PC-9 (cell line): ENCODE data around the gene TNFSF9.

Experiments
- EZH2 ChIP-seq: fragments of 200-600 bp; sonication (generic); IDR thresholded peaks from 2 replicates; pipeline ENCODE4 v1.8.0; 2017; ENCODE audit warnings: antibody characterized with exemption, low read depth
- TF ChIP-seq, protein P1 (sequence below): fragments of 200-600 bp; sonication (generic); conservative IDR thresholded peaks from 2 replicates; pipeline ENCODE4 v1.6.1; 2017; ENCODE audit warnings: mixed run types, antibody characterized with exemption, mild to moderate bottlenecking, moderate library complexity

- TF ChIP-seq, protein P1, sequence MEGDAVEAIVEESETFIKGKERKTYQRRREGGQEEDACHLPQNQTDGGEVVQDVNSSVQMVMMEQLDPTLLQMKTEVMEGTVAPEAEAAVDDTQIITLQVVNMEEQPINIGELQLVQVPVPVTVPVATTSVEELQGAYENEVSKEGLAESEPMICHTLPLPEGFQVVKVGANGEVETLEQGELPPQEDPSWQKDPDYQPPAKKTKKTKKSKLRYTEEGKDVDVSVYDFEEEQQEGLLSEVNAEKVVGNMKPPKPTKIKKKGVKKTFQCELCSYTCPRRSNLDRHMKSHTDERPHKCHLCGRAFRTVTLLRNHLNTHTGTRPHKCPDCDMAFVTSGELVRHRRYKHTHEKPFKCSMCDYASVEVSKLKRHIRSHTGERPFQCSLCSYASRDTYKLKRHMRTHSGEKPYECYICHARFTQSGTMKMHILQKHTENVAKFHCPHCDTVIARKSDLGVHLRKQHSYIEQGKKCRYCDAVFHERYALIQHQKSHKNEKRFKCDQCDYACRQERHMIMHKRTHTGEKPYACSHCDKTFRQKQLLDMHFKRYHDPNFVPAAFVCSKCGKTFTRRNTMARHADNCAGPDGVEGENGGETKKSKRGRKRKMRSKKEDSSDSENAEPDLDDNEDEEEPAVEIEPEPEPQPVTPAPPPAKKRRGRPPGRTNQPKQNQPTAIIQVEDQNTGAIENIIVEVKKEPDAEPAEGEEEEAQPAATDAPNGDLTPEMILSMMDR = no peak
- TF ChIP-seq EZH2 = no peak
Measured at GRCh38 chr19:6490134-6490533, 40.7 kb upstream of the TNFSF9 start.
